GDM1 (cell line): ENCODE measurements around the gene CTAGE1.
"Not testable (repeated sequence)": the region's sequence is repeated elsewhere in the genome, so short reads cannot be mapped to it uniquely, and the experiment has no call there.

Experiments used
- DNase-seq: peaks from one replicate; lab custom pipeline; 2025; lab: John Stamatoyannopoulos, UW

The CTAGE1 gene

DNA sequence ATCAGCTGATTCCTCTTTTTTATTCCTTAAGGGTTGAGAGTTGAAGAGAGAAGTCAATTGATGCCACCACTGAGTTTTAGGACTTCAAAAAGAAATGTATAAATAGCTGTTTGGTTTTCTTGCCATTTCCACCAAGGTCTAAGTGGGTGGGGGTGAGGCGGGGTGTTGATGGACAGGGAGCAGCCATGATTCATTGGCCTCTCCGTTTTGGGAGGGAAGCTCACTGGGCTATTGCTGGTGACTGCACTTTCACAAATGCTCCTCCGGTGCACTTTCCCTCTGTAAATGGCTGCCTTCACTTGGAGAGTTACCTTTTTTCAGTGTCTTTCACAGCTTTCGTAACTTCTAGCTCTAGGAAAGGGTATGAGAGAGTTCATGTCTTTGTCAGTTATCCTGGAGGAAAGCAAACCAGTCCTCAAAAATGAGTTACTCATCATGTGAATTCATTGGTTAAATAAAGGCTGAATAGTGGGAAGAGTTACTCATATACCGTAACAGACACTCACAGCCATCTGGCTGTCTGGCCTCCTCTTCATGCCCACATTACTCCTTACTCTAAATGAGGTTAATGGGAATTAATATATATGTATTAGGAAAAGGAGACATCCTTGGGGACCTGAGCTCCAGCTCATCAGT is 17.4 kb upstream of the CTAGE1 start:
- DNase-seq = no peak

DNA sequence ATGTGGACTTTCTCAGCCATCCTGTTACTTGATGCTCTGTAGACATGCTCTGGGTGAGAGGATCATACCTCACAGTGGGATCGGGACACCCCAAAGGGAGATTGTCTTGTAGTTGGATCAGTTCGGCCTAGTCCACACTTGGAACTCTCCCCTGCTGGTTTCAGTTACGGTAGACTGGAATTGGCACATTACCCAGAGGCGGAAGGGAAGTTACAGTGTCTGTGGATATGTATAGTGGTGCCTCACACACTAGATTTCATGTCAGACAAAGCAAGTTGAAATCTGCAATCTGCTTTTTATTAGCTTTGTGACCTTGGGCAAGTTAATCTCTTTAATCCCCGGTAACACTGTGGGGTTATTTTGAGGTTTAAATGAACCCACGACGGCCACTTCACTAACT is 16.2 kb upstream of the CTAGE1 start:
- no peak for DNase-seq

DNA sequence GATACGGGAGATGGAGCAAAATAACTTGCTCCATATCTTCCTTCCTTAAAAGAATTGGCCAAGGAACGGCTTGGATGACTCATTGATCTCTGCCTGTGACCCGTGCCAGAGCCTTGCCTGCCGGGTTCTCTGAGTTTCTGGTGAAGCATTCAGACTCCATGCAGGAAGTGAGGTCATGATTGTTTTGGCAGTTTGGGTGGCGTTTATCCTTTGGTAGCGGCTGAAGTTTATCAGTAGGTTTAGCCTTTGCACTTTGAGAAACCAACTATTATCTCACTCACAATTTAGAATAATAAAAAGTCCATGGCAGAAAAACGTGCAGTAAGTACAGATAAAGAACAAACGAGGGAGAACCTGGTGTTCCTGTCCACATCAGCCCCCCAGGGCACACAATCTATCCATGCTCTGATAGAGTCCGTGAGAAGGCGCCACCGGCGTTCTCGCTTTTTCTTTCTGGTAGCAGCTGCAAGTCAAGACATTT is 15.0 kb upstream of the CTAGE1 start:
- DNase-seq = no peak

DNA sequence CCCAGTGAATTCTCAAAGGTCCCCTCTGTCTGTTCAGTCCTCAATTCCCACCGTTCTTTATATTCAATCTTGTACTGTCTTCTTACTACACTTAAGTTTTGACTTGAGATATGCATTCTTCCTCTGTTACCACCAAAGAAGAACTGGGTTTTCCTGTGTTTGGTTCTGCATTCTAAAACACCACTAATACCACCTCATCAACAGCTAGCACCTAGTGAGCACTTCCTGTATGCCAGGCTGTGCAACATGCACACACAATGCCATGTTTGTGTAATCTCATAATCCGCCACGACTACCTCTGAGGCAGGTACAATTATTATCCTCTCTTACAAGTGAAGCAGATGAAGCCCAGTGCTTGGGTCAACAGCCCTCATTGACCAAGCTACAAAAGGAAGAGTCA is 11.8 kb upstream of the CTAGE1 start:
- no peak for DNase-seq

DNA sequence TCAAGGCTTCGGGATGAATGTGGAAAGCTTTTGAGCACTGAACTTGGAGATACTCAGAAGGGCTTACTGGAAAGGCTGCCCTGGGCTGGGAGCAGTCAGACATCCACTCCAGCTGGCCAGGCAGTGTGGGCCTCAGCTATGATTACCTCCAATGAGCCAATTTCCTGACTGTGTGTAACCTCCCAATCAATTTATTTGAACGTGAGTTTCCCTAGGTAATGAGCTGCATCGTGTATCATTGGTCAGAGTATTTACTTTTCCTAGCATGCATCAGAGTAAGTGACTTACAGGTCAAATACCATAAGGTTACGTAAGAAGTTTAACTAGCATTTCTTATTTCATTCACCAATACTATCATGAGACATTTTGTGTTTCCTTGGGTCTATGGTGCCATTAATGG is 11.0 kb upstream of the CTAGE1 start:
- no peak for DNase-seq

DNA sequence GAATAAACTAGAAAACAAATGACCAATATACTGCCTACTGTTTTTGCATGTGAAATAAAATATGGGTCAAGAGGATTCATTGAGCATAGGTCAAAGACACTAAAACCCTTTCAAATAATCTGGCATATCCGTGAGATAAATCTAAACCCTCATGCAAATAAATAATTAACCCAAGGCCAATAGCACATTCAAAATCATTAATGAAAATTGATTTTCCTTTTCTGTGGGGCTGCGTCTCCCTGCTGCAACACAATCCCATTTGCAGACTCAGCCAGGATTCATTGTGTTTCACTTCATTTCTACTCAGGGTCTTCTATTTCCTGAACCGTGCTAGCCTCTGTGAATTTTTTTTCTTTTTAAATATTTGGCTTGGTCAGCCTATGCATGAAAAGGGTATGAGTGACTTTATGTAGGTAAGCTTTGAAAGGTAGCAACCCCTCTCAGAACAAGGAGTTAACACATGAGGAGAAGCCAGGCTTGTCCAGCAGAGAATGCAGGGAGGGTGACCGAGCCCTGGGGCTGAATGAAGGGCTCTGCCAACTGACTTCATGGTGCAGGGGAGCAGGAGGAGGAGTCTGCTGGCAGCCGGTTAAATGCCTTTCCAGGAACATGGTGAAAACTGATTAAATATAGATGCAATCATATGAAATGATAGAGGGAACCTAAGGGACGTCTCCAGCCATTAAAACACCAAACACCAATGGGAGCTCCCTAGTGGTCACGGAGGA is 10.3 kb upstream of the CTAGE1 start:
- no peak for DNase-seq

DNA sequence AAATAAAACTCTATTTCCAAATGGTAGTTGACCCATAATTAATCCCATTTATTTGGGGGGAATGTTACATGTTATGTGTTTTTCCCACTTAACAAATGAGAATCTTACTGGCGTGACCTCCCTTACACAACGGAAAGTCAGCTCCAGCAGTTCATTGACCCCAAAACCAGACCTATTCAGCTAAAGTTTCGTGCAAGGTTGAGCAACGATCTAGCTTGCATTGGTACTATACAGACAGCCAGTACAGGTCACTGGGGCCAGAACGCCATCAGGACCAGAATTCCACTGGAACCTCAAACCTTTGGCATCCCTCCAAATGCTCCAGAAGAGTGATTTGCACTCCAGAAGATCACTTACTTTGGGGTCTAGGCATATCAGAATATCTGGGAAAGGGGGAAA is 6.8 kb upstream of the CTAGE1 start:
- DNase-seq = no peak

DNA sequence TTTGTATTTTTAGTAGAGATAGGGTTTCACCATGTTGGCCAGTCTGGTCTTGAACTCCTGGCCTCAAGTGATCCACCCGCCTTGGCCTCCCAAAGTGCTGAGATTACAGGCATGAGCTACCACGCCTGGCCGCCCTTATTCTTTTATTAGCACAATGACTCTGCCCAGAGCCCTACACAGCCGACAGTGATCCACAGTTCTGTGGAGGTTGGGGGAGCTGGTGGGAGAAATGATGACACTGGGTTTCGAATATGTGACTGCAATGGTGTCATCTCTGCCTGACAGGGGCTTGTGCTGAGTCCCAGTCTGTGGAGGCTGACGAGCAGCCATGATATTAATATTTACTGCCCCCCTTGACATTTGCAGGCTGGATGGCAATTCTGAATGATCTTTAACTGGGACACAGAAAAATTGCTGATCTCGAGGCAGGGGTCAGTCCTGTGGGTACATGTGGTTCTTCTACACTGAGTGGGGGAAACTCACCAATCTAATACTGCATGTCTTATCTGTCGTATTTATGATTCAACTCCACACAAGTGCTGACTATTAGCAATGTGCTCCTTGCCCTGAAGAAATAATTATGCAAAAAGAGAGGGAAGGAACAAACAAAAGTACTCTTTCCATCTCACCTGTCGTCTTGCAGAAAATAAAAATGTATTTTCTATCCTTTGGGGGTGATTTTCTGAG is 6.3 kb upstream of the CTAGE1 start:
- no peak for DNase-seq

DNA sequence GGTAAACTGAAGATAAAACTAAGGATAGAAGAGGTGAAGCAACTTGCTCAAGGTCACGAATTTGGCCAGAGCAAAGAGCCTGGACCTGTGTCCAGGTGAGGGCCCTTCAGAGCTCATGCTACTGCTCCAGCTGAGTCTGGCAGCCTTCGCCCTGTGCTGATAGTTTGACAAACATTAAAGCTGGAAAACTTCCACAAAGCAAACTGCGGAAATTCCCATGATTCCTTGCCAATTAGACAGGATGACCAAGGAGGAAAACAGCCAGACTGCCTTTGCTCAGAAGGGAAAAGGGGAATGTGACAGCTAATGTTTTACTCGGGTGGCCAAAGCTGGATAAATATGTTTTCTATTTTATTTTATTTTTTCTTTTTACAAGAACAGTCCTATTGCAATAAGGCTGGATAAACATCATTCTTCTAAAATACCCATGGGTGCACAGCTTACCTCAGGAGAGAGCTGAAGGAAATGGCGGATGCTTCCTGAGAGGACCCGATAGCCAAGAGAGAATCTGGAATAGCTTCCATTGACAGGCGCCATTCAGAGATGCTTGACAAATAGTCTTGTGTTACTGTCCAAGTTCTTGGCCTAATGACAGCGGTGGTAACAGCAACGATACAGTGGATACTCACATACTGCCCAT is 5.3 kb upstream of the CTAGE1 start:
- no peak for DNase-seq

DNA sequence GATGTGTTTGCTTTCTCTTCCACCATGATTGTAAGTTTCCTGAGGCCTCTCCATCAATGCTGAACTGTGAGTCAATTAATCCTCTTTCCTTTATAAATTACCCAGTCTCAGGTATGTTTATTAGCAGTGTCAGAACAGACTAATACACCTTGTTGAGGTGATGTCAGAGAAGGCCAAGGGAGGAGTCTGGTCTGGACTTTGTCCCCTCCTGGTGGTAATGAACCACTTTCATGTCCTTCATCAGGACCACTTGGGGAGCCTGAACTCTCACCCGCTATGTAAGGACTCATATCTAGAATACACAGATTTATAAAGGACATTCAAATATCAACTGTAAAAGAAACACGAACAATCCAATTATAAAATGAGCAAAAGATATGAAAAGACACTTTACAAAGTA is 2.9 kb upstream of the CTAGE1 start:
- no peak for DNase-seq

DNA sequence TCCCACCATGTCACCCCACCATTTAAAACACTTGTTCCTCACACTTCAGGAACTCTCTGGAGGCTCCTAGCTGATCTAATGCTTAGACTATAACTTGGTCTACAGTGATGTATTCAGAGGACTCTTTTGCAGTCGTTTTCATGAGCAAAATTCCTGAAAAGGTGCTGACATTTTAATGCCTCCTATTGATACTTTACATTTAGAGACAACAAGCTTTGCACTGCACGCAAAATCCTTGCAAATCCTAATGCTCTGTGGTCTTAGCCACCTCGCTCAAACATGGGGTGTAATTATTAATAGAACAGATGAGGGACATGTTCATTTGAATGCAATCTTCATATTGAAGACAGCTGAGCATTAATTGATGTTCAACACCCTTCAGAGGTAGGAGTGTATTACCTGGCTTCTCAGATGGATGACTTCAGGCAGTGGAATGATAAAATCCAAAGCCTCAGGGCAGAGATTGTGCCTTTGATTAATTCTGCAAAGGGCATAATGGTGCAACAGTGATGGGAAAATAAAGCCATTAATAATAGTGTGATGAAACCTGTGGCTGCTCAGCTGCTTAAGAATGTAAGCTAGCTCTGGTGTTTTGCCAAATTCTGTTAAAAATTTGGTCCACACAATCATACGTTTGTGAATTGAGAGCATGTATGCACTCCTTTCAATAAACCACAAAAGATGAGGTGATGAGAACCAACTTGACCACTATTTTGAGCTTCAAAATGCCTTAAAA is 5.4 kb downstream of the CTAGE1 start:
- no peak for DNase-seq

DNA sequence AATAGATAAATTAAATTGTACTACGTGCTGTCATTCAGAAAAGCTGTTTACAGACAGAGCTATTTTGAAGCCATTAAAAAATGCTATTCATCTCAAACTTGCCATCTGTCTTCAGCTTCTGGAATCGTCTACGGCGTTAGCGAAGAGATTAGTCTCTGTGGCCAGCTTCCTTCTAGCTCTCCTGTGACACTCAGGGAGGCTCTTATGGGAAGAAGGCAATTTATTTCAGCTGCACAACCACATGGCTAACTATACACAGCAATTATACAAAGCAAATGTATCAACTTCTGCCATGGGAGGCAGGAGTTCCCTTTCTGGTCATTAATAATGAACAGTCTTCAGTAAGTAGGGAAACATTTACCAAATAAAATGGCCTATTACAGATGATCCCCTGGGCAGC is 6.3 kb downstream of the CTAGE1 start:
- no peak for DNase-seq

DNA sequence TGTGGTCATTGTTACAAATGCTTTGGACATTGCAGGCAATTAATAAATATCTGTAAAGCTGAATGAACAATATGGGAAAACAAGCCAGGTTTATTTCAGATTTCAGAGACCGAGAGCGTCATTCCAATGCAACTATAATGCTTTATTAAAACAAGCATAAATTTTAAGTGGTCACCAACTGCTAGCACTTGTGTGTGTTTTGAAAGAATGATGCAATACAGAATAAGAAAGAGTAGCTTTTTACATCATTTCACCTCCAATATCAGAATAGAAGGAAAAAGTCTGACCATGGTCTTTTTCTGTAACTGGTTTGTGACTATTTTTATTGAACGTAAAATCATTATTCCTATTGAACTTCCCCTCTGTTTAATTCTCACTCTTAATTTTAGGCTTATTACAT is 7.6 kb downstream of the CTAGE1 start:
- DNase-seq = no peak

DNA sequence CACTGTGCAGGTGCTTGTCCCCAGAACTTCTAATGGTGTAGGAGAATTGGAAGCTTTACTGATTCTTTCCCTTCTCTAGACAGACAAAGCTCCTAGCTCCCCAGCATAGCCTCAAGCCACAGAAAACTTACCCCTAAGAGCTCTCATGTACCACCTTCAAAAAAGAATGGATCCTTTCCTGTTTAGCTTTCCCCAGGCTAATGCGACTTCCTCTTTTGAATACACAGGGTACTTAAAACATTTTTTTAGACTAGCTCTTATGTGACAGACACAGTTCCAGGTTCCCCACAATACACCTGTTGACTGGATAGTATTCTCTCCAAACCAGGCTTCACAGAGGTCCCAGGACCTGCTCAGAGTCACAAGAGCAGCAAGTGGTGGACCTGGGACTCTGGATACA is 8.3 kb downstream of the CTAGE1 start:
- no peak for DNase-seq

DNA sequence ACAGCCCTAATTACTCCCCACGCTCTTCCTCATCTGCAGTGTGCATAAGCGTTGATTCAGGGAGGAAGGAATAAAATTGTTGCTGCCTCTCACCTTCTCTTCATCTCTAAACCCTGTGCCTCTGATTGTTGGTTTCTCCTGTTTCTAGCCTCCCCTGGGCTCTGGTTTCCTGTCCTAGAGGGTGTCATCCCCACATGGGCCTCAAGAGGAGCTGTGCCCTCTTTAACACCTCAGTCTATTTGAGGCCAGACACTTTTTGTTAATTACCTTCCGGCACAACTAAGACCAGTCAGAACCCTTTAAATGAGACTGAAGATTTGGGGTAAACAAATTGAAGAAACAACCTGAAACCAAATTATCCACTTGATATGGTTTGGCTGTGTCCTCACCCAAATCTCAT is 9.7 kb downstream of the CTAGE1 start:
- no peak for DNase-seq

DNA sequence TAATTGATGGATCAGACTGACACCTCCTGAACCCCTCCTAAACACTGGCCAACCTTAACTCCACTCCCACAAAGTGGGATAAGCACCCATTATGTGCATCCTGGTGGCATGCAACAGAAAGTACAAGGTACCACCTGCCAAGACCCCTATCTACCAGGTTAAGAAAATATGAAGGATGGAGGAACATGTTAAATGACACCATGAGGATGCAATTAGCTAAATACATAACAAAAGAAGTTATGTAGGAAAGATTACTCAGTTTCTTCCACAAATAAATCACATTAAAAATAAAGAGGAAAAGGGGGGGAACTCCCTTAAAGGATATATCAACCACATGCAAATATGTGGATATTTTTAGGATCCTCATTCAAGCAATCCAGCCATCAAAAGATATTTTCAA is 12.6 kb downstream of the CTAGE1 start:
- DNase-seq = no peak

DNA sequence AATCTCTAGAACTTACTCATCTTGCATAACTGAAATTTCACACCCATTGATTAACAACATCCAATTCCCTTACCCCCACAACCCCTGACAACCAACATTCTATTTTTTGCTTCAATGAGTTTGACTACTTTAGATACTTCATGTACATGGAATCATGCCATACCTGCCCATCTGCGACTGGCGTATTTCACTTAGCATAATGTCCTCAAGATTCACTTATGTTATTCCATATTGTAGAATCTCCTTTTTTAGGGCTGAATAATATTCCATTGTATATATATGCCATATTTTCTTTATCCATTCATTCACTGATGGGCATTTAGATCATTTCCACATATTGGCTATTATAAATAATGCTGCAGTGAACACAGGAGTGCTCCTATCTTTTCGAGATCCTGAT is 13.8 kb downstream of the CTAGE1 start:
- DNase-seq = no peak

DNA sequence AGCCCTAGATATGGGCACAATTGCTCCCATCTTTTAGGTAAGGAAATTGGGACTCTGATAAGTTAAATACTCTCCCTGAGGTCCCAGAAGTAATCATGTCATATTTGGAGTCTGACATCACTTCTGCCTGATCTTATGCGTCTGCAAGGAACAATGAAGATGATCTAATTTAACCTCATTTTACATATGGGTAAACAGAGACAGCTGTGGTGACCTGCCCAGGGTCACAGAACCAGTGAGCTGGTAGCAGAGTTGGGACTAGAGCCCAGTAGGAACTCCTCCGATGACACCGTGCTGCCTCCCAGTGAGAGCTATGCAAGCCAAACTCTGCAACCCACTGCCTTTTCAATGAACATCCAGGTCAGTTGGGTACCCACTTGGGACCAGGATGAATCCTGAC is 17.8 kb downstream of the CTAGE1 start:
- DNase-seq = no peak

DNA sequence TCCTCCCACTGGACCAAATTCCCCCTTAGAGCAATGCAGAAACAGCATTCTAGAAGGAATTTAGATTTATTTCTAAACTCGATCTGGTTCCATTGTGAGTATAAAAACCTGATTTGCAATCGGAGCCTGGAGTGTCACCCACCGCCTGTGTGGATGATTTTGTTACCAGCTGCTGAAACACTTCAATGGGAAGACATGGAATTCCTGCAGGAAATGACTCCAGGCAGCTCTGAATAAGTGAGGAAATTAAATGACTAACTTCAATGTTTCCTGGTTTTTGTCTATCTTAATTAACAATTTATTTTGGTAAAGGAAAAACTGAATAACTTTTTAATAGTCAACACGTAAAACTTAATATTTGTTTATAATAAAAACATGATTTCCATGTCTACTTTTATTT is 19.3 kb downstream of the CTAGE1 start:
- DNase-seq = no peak

DNA sequence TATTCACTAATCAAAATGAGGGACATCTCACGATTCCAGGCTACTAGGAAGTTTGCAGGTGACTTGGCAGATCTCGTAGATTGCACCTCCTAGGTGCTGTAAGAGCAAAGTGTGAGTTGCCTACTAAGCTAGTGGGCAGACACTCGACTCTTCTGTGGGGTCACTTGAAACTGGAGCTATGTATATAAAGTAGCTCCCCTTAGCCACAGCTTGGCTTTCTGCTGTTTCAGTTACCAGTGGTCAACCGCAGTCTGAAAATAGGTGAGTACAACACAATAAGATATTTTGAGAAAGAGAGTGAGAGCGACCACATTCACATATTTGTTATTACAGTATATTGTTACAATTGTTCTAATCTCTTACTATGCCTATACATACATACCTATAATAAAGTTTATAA is 23.3 kb downstream of the CTAGE1 start:
- no peak for DNase-seq

DNA sequence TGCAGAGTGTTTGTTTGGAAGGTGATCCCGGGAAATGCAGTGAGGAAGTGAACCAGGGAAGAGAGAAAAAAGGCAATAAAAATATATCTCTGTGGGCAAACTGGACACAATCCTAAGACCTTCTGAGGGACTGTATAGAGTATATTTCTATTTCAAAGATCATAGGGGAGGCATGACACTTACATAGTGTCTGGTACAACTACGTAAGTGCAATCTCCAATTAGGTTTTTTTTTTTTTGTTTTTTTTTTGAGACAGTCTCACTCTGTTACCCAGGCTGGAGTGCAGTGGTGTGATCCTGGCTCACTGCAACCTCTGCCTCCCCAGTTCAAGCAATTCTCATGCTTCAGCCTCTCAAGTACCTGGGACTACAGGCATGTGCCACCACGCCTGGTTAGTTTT is 24.6 kb downstream of the CTAGE1 start:
- DNase-seq = not testable (repeated sequence)
